HG03139 (cell line): ENCODE data around the gene CDH22.

Experiments
- ATAC-seq: cut with Tn5 transposase; IDR thresholded peaks from one replicate; pipeline ENCODE4 v1.9.1; 2021; ENCODE audit not compliant: unreplicated experiment

The CDH22 gene

DNA sequence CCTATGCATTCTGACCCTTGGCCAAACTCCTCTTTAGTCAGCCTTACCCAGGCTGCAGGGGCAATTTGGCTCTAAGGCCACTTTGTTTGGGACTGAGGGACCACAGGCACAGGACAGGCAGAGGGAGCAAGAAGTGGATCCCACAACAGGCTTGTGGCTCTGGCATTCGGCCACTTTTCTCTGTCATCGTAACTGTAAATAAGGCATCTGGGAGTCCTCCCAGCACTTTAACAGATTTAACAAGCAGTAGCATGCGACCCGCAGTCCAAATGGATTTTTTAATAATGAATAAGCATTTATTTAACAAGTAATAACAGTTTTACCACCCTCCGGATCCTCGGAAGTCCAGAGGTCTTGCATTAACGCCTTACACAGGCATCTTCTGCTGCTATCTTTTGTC lies 16.1 kb upstream of the CDH22 start:
- ATAC-seq, result no peak

DNA sequence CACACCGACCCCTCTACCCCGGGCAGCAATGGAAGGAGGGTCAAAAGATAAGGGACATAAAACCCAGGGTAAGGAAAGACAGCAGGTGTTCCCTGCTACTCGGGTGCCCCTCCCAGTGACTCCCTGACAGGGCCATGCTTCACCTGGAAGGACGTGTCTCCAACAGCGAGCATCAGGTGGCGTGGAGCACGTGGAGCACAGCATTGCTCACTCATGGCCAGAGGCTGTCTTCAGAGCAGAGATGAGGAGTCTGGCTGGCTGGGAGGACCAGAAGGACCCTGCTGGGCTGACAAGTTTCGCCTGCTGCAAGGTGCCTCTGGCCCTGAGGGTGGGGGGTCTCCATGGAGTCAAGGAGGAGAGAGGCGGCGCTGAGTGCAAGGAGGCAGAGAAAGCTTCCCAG lies 15.3 kb upstream of the CDH22 start:
- ATAC-seq, result no peak

DNA sequence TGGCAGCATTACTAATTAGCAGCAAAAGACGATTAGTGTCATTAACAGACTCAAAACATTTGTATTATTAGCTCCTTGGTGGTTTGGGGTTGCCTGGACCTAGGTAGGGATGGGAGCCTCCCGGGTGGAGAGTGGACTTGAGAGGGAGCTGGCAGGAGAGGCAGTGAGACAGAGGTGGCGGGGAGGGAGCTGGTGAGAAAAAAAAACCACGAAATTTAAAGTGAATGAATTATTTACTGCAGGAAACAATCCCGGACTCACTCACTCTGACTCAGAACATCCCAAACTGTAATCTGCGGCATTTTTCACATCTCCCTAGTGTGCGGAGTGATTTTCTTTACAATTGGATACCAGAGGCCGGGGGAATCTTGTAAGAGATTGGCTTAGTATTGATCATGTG lies 14.3 kb upstream of the CDH22 start:
- no peak for ATAC-seq

DNA sequence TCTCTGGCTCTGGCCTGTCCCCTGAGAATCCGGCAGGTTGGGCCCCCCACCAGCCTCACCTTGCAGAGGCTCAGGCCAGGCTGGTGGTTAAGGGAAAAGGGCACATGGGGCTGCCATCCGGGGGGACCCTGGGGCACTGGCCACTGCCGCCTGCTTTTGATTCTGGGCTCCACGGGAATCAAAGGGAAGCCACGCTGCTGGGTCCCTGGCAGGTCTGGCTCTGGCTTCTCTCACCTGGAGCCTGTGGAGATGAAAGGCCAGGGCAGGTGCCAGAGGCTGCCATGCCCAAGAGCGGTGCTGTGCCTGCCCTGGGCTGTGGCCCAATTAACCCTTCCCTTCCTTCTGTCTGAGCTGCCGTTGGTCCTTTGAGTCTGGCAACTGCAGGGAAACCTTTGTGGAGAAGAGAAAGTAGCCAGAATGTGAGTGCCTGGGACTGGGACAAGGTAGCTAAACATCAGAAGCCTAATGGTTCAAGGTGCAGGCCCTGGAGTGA lies 9.4 kb upstream of the CDH22 start:
- ATAC-seq, result no peak

DNA sequence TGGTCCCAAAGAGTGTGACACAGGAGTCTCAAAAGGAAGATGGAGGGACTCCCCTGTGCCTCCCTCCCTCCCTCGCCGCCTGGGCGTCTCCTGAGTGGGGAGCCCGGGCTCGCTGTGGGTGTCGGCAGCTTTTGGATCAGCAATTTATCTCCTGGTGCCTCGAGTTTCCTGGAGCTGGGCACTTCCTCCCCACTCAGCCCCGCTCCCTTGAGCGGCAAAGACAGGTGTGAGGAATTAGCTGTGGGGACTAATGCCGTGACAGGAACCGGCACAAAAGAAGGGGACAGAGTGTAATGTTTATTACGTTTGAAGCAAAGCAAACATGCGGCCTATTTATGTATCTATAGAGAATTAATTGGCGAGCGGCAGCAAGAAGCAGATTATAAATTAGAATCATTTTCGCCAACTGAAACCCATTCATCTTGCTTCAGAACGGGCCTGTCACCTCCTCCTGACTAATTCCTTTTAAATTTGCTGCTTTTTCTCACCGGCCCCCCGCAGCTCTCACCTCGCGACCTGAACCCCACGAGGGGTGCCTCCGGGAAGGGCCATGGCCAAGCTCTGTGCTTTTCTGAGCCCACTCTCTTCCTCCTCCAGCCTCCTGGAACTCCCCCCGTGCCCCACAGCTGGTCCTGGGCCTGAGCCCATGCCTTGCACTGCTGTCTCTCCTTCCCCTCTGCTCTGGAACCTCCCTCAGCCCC lies 8.8 kb upstream of the CDH22 start:
- ATAC-seq, result no peak

DNA sequence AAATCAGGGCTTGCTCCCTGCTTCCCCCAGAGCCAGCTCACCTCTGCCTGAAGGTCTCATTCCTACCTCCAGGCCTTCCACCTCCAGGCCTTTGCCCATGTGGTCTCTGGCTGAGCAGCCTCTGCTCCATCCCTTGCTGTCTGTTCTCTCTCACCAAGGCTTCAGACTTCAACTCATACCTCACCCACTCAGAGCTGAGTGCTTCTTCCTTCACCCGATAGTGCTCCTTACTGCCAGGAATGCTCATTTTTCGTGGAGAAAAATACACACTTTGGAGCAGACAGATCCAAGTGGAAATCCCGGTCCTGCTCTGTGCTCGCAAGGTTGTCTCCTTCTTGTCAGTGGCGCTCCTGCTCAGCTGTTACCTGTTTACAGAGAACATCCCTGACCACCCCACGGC lies 7.0 kb upstream of the CDH22 start:
- no peak for ATAC-seq

GRCh38 chr20:46312945-46313861 lies 4.9 kb upstream of the CDH22 start:
- ATAC-seq, result no peak

DNA sequence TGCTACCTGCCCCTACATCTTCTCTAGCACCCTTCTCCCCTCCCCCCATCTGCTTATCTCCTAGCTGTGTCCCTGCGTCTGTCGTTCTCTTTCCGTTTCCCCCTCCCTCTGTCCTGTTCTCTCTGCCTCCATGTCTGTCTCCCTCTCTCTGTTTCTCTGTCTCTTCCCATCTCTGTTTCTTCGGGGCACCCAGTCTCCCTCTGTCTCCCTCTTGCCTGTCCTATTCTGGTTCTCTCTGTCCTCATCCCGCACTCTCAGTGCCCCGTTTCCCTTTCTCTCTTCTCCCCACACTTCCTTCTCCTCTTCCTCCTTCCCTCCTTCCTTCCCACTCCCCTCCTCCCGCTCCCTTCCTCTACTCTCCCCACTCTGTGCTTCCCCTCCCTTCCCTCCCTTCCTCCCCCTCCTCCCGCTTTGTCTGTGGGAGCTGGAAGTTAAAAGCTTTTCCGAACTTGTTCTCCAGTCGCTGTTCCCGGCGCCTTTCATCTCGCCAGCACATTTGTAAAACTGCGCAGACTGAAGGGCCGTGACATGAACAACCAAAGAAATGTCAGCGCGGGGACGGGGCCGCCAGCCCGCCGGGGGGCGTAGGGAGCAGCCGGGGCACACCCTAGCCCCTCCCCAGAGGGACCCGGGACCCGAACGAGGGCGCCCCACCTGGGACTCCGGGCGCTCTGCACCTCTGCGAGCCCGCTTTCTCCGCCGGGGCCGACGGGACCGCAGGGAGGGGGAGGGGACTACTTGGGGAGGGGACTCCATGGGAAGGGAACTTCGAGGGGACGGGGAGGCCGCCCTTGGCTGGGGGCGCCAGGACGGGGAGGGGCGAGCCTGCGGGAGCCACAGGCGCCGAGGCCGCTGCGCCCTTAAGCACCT lies 4.0 kb upstream of the CDH22 start:
- ATAC-seq, result no peak

- ATAC-seq, result no peak
Observed at GRCh38 chr20:46311719-46312074, 3.4 kb upstream of the CDH22 start.

- ATAC-seq, result no peak
Observed at GRCh38 chr20:46311039-46311650, 2.8 kb upstream of the CDH22 start.

DNA sequence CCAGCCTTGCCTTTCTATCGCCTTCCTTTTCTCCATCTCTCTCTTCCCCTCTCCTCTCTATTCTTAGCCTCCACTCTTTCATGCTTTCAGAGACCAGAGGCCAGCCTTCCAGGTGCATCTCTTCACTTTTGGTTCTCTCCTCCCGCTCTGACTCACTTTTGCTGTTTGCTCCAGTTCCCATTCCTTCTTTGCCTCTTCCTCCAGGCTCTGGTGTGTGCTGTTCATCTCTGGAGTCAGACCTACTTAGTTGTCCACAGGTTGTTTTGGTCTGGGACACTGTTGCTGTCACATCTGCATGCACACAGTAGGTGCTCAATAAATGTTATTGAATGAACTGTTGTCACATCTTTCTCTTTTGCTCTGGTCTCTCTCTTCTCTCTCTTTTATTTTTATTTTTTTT lies 1.6 kb upstream of the CDH22 start:
- no peak for ATAC-seq

GRCh38 chr20:46307999-46308257 lies 370 bp downstream of the CDH22 start:
- no peak for ATAC-seq

DNA sequence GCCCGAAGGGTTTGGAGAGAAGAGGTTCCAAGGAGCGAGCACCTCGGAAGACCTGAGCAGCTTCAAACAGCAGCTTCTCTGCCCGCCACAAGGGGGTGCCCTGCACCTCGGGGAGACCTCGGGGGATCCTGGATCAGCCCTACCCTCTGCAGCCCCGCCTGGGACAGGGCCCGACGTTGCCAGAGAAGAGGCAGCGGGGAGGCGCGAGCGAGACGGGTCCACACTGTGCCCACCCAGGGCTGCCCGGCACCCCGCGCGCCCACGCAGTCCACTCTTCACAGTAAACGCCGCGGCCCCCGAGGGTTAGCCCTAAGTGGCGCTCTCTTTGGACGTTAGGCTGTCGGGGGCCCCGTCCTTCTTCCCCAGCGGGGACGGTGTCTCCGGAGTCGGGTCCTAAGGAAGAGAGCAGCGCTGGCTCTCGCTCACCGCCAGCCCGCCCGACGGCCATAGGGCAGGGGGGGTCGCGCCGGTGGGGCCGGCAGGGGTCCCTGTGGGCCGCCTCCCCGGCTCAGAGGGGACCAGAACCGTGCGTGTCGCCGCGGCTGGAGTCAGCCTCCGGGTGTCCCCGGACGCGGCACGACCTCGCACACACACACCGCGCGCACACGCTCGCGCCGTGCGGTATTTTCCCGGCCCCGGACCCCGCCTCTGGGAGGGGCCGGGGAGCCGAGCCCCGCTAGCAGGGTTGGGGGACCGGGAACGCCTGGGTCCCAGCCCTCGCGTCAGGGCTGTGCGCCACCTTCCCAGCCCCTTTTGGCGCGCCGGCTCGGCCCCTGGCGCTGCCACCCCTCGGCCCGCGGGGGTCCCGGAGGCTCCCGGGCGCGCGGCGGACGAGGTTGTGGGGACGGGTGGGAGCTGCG lies 929 bp downstream of the CDH22 start:
- ATAC-seq, result peak; percentile 52

DNA sequence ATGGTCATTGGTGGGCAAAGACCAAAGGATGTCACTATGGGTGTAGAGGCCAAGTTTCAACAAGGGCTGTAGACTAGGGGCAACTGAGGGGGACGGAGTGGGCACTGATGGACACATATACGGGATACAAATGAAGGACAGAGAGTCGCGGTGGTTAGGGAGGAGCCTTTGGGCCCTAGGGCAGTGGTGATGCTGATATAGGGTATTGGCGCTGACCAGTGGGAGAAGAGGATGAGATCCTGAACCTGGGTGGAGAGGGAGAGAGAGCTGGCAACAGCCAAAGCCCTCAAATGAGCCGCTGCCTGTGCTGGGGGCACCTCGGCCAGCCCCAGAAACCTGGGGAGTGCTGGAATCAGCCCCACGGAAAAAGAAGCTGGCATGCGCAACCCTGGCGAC lies 1.6 kb downstream of the CDH22 start:
- no peak for ATAC-seq

DNA sequence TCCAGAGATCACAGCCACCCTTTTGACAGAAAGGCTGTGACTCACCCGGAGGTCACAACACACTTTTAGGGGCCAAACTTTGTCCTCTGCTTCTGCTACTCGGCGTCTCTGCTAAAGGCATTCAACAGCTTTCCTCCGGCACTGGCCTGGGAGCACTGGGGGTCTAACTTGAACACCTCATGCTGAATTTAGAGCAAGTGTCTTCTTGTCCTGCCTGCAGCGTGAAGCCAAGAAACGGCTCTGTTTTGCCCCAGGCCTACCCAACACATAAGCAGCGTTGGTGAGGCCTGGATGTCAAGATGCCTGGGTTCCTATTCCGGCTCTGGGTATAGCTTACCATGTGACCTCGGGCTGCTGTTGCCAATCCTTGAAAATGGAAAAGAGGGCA lies 2.3 kb downstream of the CDH22 start:
- no peak for ATAC-seq

DNA sequence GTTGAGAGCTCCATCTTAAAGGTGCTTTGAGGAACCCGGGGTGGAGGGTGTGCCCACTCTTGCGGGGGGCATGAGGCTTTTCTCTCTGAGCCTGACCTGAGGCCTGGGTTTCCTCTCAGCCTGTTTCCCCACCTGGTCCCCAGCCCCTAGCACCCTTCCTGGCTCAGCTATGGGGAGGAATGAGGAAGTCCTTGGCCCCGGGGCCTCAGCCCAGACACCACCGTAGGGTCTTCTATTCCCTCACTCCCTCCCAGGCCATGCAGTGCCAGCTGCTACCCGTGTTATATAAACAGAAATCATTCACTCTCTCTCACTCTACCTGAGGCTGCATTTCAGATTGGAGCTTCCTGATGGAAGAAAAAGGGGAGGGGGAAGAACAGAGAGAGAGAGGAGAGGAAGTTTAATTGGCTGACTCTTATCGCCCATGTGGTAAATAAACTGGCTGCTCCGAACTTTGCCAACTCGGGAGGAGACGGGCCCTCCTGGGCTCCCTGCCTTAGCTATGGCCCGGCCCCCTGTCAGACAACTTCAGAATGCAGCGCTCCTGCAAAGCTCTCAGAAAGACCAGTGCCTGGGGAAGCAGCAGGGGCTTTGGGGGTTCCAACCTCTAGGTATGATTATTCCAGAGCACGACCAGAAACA lies 2.8 kb downstream of the CDH22 start:
- ATAC-seq, result no peak

- no peak for ATAC-seq
Observed at GRCh38 chr20:46304852-46305251, 3.4 kb downstream of the CDH22 start.

DNA sequence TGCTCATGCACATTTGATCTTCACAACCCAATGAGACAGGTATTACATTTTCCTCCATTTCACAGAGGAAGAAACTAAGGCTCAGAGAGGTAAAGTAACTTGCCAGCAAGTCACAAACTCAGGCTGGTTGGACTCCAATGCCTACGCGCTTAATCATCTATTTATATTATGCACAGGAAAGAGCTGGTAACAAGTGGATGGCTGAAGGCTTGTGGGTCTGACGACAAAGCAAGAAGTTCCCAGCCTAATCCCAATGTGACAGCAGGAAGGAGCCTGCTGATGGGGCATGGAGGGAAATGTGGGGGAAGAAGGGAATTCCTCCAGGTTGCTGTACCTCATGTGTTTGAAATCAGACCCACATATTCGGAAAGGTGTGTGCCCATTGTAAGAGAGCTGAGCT lies 3.9 kb downstream of the CDH22 start:
- no peak for ATAC-seq

- no peak for ATAC-seq
Observed at GRCh38 chr20:46303176-46303956, 4.9 kb downstream of the CDH22 start.
